Neural cell (in vitro differentiated cells): Measurements from ENCODE around the gene LIF. TPM values are rescaled to one million over a fixed set of nuclear protein-coding genes. Genes with fewer than 3 reads are reported as not detected.

Source experiments
- H2AFZ ChIP-seq: fragments of 200-600, 300-800 bp; sonication (generic), shearing (Covaris generic); 2 replicates; pipeline ENCODE4 v1.6.0; 2014; ENCODE audit warnings: low read depth, mild to moderate bottlenecking, antibody characterized with exemption, low read length, moderate library complexity
- H3F3A ChIP-seq: fragments of 200-600 bp; shearing (Covaris generic); 2 replicates; pipeline ENCODE4 v1.6.1; 2016; ENCODE audit warnings: mild to moderate bottlenecking, moderate library complexity, mixed read lengths, antibody characterized with exemption, low read length; ENCODE audit not compliant: insufficient read depth, poor library complexity, severe bottlenecking
- H3K27ac ChIP-seq: fragments of 200-600, 300-800 bp; sonication (generic), shearing (Covaris generic); 2 replicates; pipeline ENCODE4 v1.5.1; 2014; ENCODE audit warnings: mild to moderate bottlenecking, low read length, moderate library complexity
- H3K27me3 ChIP-seq: fragments of 300-800, 200-600 bp; sonication (generic), shearing (Covaris generic); 2 replicates; pipeline ENCODE4 v1.6.0; 2014; ENCODE audit warnings: mild to moderate bottlenecking, low read depth, low read length, moderate library complexity; ENCODE audit not compliant: insufficient read depth
- H3K36me3 ChIP-seq: fragments of 300-800, 200-600 bp; sonication (generic), shearing (Covaris generic); 2 replicates; pipeline ENCODE4 v1.5.1; 2014; ENCODE audit warnings: mild to moderate bottlenecking, antibody characterized with exemption, low read length, moderate library complexity; ENCODE audit not compliant: insufficient read depth
- H3K4me2 ChIP-seq: fragments of 300-800, 200-600 bp; sonication (generic), shearing (Covaris generic); 2 replicates; pipeline ENCODE4 v1.6.0; 2014; ENCODE audit warnings: mild to moderate bottlenecking, low read length
- H3K4me3 ChIP-seq: fragments of 300-800, 200-600 bp; sonication (generic), shearing (Covaris generic); 2 replicates; pipeline ENCODE4 v1.5.1; 2014; ENCODE audit warnings: mild to moderate bottlenecking, low read length, moderate library complexity
- H3K79me2 ChIP-seq: fragments of 200-600 bp; shearing (Covaris generic); replicated peaks from 2 replicates; pipeline ENCODE4 v1.6.0; 2014; ENCODE audit warnings: mild to moderate bottlenecking, low read length, moderate library complexity; ENCODE audit not compliant: insufficient read depth
- H3K9ac ChIP-seq: fragments of 300-800, 200-600 bp; sonication (generic), shearing (Covaris generic); 2 replicates; pipeline ENCODE4 v1.6.1; 2016; ENCODE audit warnings: mild to moderate bottlenecking, low read length, mixed read lengths
- H3K9me2 ChIP-seq: fragments of 200-600 bp; shearing (Covaris generic); 2 replicates; pipeline ENCODE4 v1.6.1; 2016; ENCODE audit warnings: mild to moderate bottlenecking, low read length, mixed read lengths; ENCODE audit not compliant: insufficient read depth
- H3K9me3 ChIP-seq: fragments of 200-600, 300-800 bp; sonication (generic), shearing (Covaris generic); 2 replicates; pipeline ENCODE4 v1.6.1; 2016; ENCODE audit warnings: mild to moderate bottlenecking, mixed run types, low read length, moderate library complexity, mixed read lengths
- H4K20me1 ChIP-seq: fragments of 200-600 bp; shearing (Covaris generic); 2 replicates; pipeline ENCODE4 v1.6.1; 2016; ENCODE audit warnings: mild to moderate bottlenecking, mixed run types; ENCODE audit not compliant: insufficient read depth
- EP300 ChIP-seq: fragments of 450-650 bp; conservative IDR thresholded peaks from 2 replicates; pipeline ENCODE4 v1.6.1; 2014; ENCODE audit warnings: antibody characterized with exemption, mild to moderate bottlenecking, moderate library complexity; ENCODE audit not compliant: poor library complexity, severe bottlenecking
- EZH2 ChIP-seq: fragments of 200-600, 300-800 bp; shearing (Covaris generic), sonication (generic); IDR thresholded peaks from 2 replicates; pipeline ENCODE4 v1.6.1; 2014; ENCODE audit warnings: antibody characterized with exemption, low read length, borderline replicate concordance, mild to moderate bottlenecking; ENCODE audit not compliant: insufficient read depth, poor library complexity, severe bottlenecking
- MXI1 ChIP-seq: fragments of 450-650 bp; conservative IDR thresholded peaks from 2 replicates; pipeline ENCODE4 v1.6.1; 2014; ENCODE audit warnings: antibody characterized with exemption, mild to moderate bottlenecking; ENCODE audit not compliant: poor library complexity, severe bottlenecking
- POLR2AphosphoS5 ChIP-seq: IDR thresholded peaks from 2 replicates; pipeline ENCODE4 v1.6.1; 2012
- RAD21 ChIP-seq: fragments of 450-650 bp; conservative IDR thresholded peaks from 2 replicates; pipeline ENCODE4 v1.6.1; 2014; ENCODE audit warnings: antibody characterized with exemption, mild to moderate bottlenecking, moderate library complexity
- SMC3 ChIP-seq: fragments of 450-650 bp; conservative IDR thresholded peaks from 2 replicates; pipeline ENCODE4 v1.6.1; 2014; ENCODE audit warnings: antibody characterized with exemption, mild to moderate bottlenecking, moderate library complexity; ENCODE audit not compliant: poor library complexity
- TAF1 ChIP-seq: IDR thresholded peaks from 2 replicates; pipeline ENCODE4 v1.6.1; 2012; ENCODE audit warnings: low read depth
- polyA plus RNA-seq: library from polyadenylated mRNA; depleted of rRNA; stranded (reverse); fragments of >200 nt; gene quantifications from 2 replicates; pipeline ENCODE4 v1.2.3, GENCODE V29; 2014
- TF ChIP-seq, protein P1 (sequence below): IDR thresholded peaks from 2 replicates; pipeline ENCODE4 v1.6.1; 2012; ENCODE audit warnings: borderline replicate concordance
- TF ChIP-seq, protein P2 (sequence below): fragments of 450-650 bp; IDR thresholded peaks from 2 replicates; pipeline ENCODE4 v1.5.1; 2014; ENCODE audit warnings: antibody characterized with exemption, mild to moderate bottlenecking, moderate library complexity; ENCODE audit not compliant: poor library complexity, severe bottlenecking

LIF gene
- polyA plus RNA-seq, 1 donor from 2014 or later = 0.05 TPM

DNA sequence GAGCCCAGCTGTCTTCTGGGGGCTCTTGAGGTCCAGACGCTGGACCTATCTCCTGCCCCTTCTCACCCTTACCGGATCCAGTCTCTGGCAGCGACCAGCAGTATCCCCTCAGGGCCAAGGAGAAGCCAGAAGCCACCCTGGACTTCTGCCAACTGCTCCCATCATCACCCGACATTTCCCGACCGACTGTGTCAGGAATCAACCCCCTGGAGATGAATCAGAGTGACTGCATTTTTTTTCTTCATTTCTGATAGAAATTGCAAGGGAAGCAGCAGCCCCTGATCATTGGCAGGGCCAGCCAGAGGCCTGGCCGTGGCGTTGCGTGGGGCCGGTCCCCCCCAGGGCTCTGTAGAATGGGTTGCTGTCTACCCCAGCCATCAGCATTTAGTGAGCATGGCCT is 5.2 kb upstream of the LIF start:
- H3K36me3 ChIP-seq = no peaks in the 10 kb centered on the region
- no peaks in the 10 kb centered on the region for H3F3A ChIP-seq
- H3K27me3 ChIP-seq = peaks cover 3% of the 10 kb centered on the region
- H3K79me2 ChIP-seq = no peaks in the 10 kb centered on the region
- no peak overlapping the region for H3K9ac ChIP-seq
- no peaks in the 10 kb centered on the region for H3K9me3 ChIP-seq
- H2AFZ ChIP-seq = no peak overlapping the region
- H3K9me2 ChIP-seq = no peaks in the 10 kb centered on the region
- H4K20me1 ChIP-seq = no peaks in the 10 kb centered on the region
- H3K27ac ChIP-seq = no peak overlapping the region
- H3K4me2 ChIP-seq = no peak overlapping the region
- H3K4me3 ChIP-seq = no peak overlapping the region
- no peak for TF ChIP-seq POLR2AphosphoS5
- TF ChIP-seq EZH2 = no peak
- TF ChIP-seq TAF1 = no peak
- TF ChIP-seq, protein P1, sequence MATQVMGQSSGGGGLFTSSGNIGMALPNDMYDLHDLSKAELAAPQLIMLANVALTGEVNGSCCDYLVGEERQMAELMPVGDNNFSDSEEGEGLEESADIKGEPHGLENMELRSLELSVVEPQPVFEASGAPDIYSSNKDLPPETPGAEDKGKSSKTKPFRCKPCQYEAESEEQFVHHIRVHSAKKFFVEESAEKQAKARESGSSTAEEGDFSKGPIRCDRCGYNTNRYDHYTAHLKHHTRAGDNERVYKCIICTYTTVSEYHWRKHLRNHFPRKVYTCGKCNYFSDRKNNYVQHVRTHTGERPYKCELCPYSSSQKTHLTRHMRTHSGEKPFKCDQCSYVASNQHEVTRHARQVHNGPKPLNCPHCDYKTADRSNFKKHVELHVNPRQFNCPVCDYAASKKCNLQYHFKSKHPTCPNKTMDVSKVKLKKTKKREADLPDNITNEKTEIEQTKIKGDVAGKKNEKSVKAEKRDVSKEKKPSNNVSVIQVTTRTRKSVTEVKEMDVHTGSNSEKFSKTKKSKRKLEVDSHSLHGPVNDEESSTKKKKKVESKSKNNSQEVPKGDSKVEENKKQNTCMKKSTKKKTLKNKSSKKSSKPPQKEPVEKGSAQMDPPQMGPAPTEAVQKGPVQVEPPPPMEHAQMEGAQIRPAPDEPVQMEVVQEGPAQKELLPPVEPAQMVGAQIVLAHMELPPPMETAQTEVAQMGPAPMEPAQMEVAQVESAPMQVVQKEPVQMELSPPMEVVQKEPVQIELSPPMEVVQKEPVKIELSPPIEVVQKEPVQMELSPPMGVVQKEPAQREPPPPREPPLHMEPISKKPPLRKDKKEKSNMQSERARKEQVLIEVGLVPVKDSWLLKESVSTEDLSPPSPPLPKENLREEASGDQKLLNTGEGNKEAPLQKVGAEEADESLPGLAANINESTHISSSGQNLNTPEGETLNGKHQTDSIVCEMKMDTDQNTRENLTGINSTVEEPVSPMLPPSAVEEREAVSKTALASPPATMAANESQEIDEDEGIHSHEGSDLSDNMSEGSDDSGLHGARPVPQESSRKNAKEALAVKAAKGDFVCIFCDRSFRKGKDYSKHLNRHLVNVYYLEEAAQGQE = no peak
- TF ChIP-seq, protein P2, sequence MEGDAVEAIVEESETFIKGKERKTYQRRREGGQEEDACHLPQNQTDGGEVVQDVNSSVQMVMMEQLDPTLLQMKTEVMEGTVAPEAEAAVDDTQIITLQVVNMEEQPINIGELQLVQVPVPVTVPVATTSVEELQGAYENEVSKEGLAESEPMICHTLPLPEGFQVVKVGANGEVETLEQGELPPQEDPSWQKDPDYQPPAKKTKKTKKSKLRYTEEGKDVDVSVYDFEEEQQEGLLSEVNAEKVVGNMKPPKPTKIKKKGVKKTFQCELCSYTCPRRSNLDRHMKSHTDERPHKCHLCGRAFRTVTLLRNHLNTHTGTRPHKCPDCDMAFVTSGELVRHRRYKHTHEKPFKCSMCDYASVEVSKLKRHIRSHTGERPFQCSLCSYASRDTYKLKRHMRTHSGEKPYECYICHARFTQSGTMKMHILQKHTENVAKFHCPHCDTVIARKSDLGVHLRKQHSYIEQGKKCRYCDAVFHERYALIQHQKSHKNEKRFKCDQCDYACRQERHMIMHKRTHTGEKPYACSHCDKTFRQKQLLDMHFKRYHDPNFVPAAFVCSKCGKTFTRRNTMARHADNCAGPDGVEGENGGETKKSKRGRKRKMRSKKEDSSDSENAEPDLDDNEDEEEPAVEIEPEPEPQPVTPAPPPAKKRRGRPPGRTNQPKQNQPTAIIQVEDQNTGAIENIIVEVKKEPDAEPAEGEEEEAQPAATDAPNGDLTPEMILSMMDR = no peak
- TF ChIP-seq EP300 = no peak
- TF ChIP-seq MXI1 = no peak
- no peak for TF ChIP-seq RAD21
- TF ChIP-seq SMC3 = no peak

DNA sequence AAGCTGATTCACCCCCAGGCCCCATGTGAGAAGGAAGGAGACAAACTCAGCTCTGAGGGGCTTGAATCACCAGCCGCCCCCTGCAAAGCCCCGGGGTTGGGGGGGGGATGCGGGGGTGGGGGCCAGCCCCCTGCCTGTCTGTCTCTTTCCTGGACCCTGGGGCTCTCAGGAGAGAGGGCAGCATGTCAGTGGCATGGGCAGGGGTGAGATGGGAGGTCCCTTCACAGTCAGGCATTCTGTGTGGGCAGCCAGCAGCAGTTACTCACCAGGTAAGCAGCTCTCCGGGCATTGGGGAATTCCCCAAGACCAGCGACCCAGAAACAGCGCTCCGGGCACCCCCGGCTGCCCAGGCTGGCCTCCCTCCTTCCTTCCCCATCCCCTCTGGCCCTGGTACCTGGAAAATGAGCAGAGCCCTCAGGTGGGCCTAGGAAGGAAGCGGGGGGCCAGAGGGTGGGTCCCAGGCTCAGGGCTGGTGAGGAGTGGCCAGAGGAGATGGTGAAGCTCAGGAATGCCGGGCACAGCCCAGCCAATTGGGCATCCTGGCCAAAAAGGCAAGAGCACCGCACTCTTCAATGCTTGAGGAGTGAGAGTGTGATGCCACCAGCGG is 4.2 kb upstream of the LIF start:
- H3K36me3 ChIP-seq = no peaks in the 10 kb centered on the region
- no peak overlapping the region for H2AFZ ChIP-seq
- H3F3A ChIP-seq = no peaks in the 10 kb centered on the region
- no peaks in the 10 kb centered on the region for H3K9me3 ChIP-seq
- H3K9ac ChIP-seq = no peak overlapping the region
- H3K27me3 ChIP-seq = peaks cover 11% of the 10 kb centered on the region
- no peak overlapping the region for H3K4me2 ChIP-seq
- no peaks in the 10 kb centered on the region for H3K79me2 ChIP-seq
- no peak overlapping the region for H3K27ac ChIP-seq
- no peak for TF ChIP-seq RAD21
- no peak for TF ChIP-seq POLR2AphosphoS5
- no peak for TF ChIP-seq TAF1
- TF ChIP-seq EZH2 = no peak
- no peaks in the 10 kb centered on the region for H4K20me1 ChIP-seq
- H3K4me3 ChIP-seq = no peak overlapping the region
- H3K9me2 ChIP-seq = no peaks in the 10 kb centered on the region
